RWPE1 (cell line): ENCODE data around the gene INTS15.

Source experiments
- CTCF ChIA-PET: fragments of 350-600 bp; sonication (Branson Sonifier 250); formaldehyde crosslinking; extraction: SDS; loops from one replicate; lab custom pipeline; 2021; lab: Yijun Ruan, JAX
- POLR2A ChIA-PET: fragments of 400-600 bp; formaldehyde crosslinking; extraction: SDS; loops from one replicate; lab custom pipeline; 2020; ENCODE audit warnings: antibody characterized with exemption; ENCODE audit not compliant: low non-redundant PET; lab: Yijun Ruan, JAX
- DNase-seq: peaks from one replicate; pipeline ENCODE4 v3.0.0; 2012; ENCODE audit warnings: low spot score
- H3K27ac ChIP-seq: fragments of 450-650 bp; 2 replicates; pipeline ENCODE4 v1.5.1; 2017
- CTCF ChIP-seq: fragments of 450-650 bp; conservative IDR thresholded peaks from 2 replicates; pipeline ENCODE4 v1.5.1; 2017; ENCODE audit warnings: low read depth, mild to moderate bottlenecking

Gene INTS15

GRCh38 chr7:6648815-6649104 is 58.9 kb downstream of the INTS15 start:
- no peak for TF ChIP-seq CTCF
- no peak for DNase-seq
- CTCF ChIA-PET: interaction anchor here (0.6 kb wide), 1 partner anchor 17 kb away, joined by 4 read pairs; no protein-coding TSS in a partner anchor
- no peak overlapping the region for H3K27ac ChIP-seq
- POLR2A ChIA-PET: no interaction called here

- ChIA-PET CTCF (interaction anchor here (0.6 kb wide), 1 partner anchor 17 kb away, joined by 4 read pairs; no protein-coding TSS in a partner anchor), POLR2A (no interaction called here)
- TF ChIP-seq CTCF: no peak
- H3K27ac ChIP-seq: no peak overlapping the region
- no peak for DNase-seq
Observed at GRCh38 chr7:6649241-6649961, 59.6 kb downstream of the INTS15 start.

GRCh38 chr7:6650086-6650485 is 60.3 kb downstream of the INTS15 start:
- no peak for TF ChIP-seq CTCF
- ChIA-PET POLR2A (no interaction called here), CTCF (no interaction called here)
- DNase-seq: no peak
- H3K27ac ChIP-seq: no peak overlapping the region

- ChIA-PET POLR2A (no interaction called here), CTCF (no interaction called here)
- H3K27ac ChIP-seq: no peak overlapping the region
- no peak for TF ChIP-seq CTCF
- DNase-seq: no peak
Observed at GRCh38 chr7:6650521-6651011, 60.7 kb downstream of the INTS15 start.

GRCh38 chr7:6651851-6652445 is 62.1 kb downstream of the INTS15 start:
- no peak for TF ChIP-seq CTCF
- ChIA-PET CTCF (no interaction called here), POLR2A (no interaction called here)
- H3K27ac ChIP-seq: no peak overlapping the region
- no peak for DNase-seq

- no peak overlapping the region for H3K27ac ChIP-seq
- POLR2A ChIA-PET: no interaction called here
- CTCF ChIA-PET: interaction anchor here (0.6 kb wide), 1 partner anchor 13 kb away, joined by 3 read pairs; no protein-coding TSS in a partner anchor
- no peak for TF ChIP-seq CTCF
- DNase-seq: no peak
Observed at GRCh38 chr7:6652446-6653011, 62.7 kb downstream of the INTS15 start.
